ENCODE measurements around the gene TRIM62.

Gene TRIM62

DNA sequence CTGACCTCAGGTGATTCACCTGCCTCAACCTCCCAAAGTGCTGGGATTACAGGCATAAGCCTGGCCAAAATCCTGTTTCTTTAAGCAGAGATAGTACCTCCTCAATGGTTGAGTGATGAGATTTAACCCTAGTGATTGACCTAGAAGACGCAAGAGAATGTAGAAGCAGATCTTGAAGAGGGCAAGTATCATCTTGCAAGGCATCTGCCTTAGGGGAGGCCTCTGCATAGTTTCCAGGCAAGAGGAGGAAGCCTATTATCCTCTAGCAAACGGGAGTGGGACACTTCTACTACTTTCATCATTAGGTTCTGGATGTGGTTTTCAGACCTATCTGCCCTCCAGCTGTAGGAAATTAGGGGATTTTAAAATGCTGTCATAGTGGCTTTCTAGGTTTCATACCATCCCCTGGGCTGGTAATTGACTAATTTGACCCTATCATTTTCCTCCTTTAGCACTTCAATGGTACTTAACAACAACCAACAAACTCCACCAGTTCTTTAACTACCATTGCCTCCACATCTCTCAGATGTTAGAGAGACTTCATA is 10.0 kb upstream of the TRIM62 start:
- Histone ChIP-seq H3K18ac (ENCODE audit: low read depth in 1 of 2, low read length in 2 of 2) (no peak overlapping the region), H3K9ac (ENCODE audit: low read length) (no peak overlapping the region)
- 75% methylated on average over 2 of the region's 2 CpGs for WGBS

DNA sequence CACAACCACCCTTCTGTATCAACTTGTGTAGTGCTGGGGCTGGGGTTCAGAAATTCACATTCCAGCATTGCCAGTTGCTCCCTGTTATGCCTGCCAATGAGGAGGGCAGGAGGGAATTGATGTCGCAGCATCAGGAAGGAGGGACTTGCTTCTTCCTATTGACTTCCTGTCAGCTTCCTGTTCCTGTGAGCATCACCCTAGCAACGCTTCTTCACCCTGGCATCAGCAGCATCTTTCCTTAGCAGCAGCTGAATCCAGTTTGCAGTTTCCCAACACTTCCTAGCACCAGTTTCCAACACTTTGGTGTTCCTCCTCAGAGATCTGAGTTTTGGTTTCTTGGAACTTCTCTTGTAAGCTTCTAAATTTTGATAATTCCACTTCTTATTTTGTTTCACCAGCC is 8.9 kb upstream of the TRIM62 start:
- Histone ChIP-seq H2BK15ac (ENCODE audit: low read depth, poor library complexity, severe bottlenecking) (no peak overlapping the region), H3K9me3 (ENCODE audit: control insufficient read depth, low read length) (no peaks in the 10 kb centered on the region), H2AFZ (ENCODE audit: low read depth, low read length) (no peak overlapping the region), H3K79me1 (replicated peaks; ENCODE audit: low read length, poor library complexity, severe bottlenecking) (no peaks in the 10 kb centered on the region), H3K14ac (ENCODE audit: low read length in 2 of 2) (no peak overlapping the region), H3K27me3 (ENCODE audit: control insufficient read depth in 1 of 2, insufficient read depth in 1 of 2, low read length in 2 of 2) (peaks cover 0 to 39% of the 10 kb centered on the region in 2 experiments), H3K4me3 (ENCODE audit: insufficient read depth in 1 of 2, low read depth in 1 of 2, low read length in 2 of 2) (no peak overlapping the region), H3K23ac (ENCODE audit: low read length in 2 of 2) (no peak overlapping the region), H3K4ac (ENCODE audit: low read depth in 1 of 2, low read length in 2 of 2) (no peak overlapping the region), H2BK120ac (ENCODE audit: low read depth, low read length) (no peak overlapping the region), H3K36me3 (ENCODE audit: control insufficient read depth in 1 of 2, insufficient read depth in 2 of 2, low read depth in 1 of 2, low read length in 2 of 2) (no peaks in the 10 kb centered on the region), H2BK12ac (ENCODE audit: low read length in 2 of 2) (no peak overlapping the region), H3K4me1 (ENCODE audit: control insufficient read depth, insufficient read depth, low read depth, low read length) (peaks cover 5% of the 10 kb centered on the region), H3K4me2 (ENCODE audit: low read length, poor library complexity, severe bottlenecking) (no peak overlapping the region), H3K18ac (ENCODE audit: low read depth in 1 of 2, low read length in 2 of 2) (no peak overlapping the region), H2AK5ac (ENCODE audit: low read length, severe bottlenecking) (no peak overlapping the region), H3K9ac (ENCODE audit: low read length) (no peak overlapping the region), H4K91ac (ENCODE audit: low read length) (no peak overlapping the region), H3K27ac (ENCODE audit: low read length, poor library complexity, severe bottlenecking) (no peak overlapping the region), H2BK5ac (ENCODE audit: low read depth, low read length, poor library complexity, severe bottlenecking) (no peak overlapping the region), H4K8ac (ENCODE audit: low read length) (no peak overlapping the region)
- 91% methylated on average over 2 of the region's 2 CpGs for WGBS
- no peak for DNase-seq

More for the DNA sequence above, 10.0 kb upstream of the TRIM62 start:
- H3K23ac ChIP-seq (ENCODE audit: low read length in 2 of 2): no peak overlapping the region
- no peak overlapping the region for H3K4me2 ChIP-seq (ENCODE audit: low read length, poor library complexity, severe bottlenecking)
- H2BK12ac ChIP-seq (ENCODE audit: low read length in 2 of 2): no peak overlapping the region
- H2AK5ac ChIP-seq (ENCODE audit: low read length, severe bottlenecking): no peak overlapping the region
- H2BK5ac ChIP-seq (ENCODE audit: low read depth, low read length, poor library complexity, severe bottlenecking): no peak overlapping the region
- no peak overlapping the region for H3K27ac ChIP-seq (ENCODE audit: low read length, poor library complexity, severe bottlenecking)
- no peak overlapping the region for H4K8ac ChIP-seq (ENCODE audit: low read length)
- DNase-seq: no peak
- no peaks in the 10 kb centered on the region for H3K36me3 ChIP-seq (ENCODE audit: control insufficient read depth in 1 of 2, insufficient read depth in 2 of 2, low read depth in 1 of 2, low read length in 2 of 2)
- H3K9me3 ChIP-seq (ENCODE audit: control insufficient read depth, low read length): no peaks in the 10 kb centered on the region
- H3K27me3 ChIP-seq (ENCODE audit: control insufficient read depth in 1 of 2, insufficient read depth in 1 of 2, low read length in 2 of 2): peaks cover 0 to 35% of the 10 kb centered on the region in 2 experiments
- no peak overlapping the region for H3K4me3 ChIP-seq (ENCODE audit: insufficient read depth in 1 of 2, low read depth in 1 of 2, low read length in 2 of 2)
- no peak overlapping the region for H3K14ac ChIP-seq (ENCODE audit: low read length in 2 of 2)
- H3K79me1 ChIP-seq (replicated peaks; ENCODE audit: low read length, poor library complexity, severe bottlenecking): no peaks in the 10 kb centered on the region
- H2BK120ac ChIP-seq (ENCODE audit: low read depth, low read length): no peak overlapping the region
- H3K4ac ChIP-seq (ENCODE audit: low read depth in 1 of 2, low read length in 2 of 2): no peak overlapping the region
- H3K4me1 ChIP-seq (ENCODE audit: control insufficient read depth, insufficient read depth, low read depth, low read length): peaks cover 5% of the 10 kb centered on the region
- no peak overlapping the region for H2AFZ ChIP-seq (ENCODE audit: low read depth, low read length)
- H4K91ac ChIP-seq (ENCODE audit: low read length): no peak overlapping the region
- no peak overlapping the region for H2BK15ac ChIP-seq (ENCODE audit: low read depth, poor library complexity, severe bottlenecking)

DNA sequence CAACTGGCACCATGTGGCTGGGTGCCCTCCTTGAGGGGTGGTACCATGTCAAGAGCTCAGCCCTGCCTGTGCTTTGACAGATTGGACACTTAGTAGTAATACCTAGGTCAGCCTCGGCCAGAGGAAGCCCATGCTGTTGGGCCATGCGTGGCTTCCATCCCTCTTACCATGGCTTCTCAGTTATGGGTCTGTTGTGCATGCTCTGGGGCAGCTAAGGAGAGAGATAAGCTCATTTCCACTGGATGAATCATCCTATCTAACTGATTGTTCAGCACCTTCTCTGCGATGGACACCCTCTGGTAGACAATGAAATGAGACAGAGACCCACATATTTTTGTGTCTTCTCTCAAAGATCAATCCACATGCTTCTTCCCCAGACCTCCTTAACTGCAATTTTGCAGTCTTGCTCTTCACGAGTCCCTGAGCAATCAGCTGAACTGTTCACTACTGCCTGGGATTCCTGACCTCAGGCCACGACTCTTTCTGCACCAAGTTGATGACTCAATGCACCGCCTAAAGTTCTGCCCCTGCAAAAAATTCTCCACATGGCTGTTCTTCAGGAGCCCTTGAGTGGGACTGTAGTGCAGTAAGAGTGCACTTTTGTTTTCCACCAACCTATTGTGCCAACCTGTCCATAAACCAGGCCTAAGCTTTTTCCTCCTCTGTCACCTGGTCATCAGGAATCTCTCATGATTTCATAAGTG is 6.9 kb upstream of the TRIM62 start:
- no peaks in the 10 kb centered on the region for H3K36me3 ChIP-seq (ENCODE audit: control insufficient read depth in 1 of 2, insufficient read depth in 2 of 2, low read depth in 1 of 2, low read length in 2 of 2)
- no peak overlapping the region for H3K14ac ChIP-seq (ENCODE audit: low read length in 2 of 2)
- no peak overlapping the region for H3K23ac ChIP-seq (ENCODE audit: low read length in 2 of 2)
- no peak overlapping the region for H2BK12ac ChIP-seq (ENCODE audit: low read length in 2 of 2)
- no peak overlapping the region for H3K4me3 ChIP-seq (ENCODE audit: insufficient read depth in 1 of 2, low read depth in 1 of 2, low read length in 2 of 2)
- peak; percentile 34 for DNase-seq
- H3K27me3 ChIP-seq (ENCODE audit: control insufficient read depth in 1 of 2, insufficient read depth in 1 of 2, low read length in 2 of 2): peaks cover 0 to 40% of the 10 kb centered on the region in 2 experiments
- no peak overlapping the region for H4K8ac ChIP-seq (ENCODE audit: low read length)
- H4K91ac ChIP-seq (ENCODE audit: low read length): no peak overlapping the region
- H3K18ac ChIP-seq (ENCODE audit: low read depth in 1 of 2, low read length in 2 of 2): no peak overlapping the region
- no peak overlapping the region for H2BK5ac ChIP-seq (ENCODE audit: low read depth, low read length, poor library complexity, severe bottlenecking)
- H2AK5ac ChIP-seq (ENCODE audit: low read length, severe bottlenecking): no peak overlapping the region
- H3K4me2 ChIP-seq (ENCODE audit: low read length, poor library complexity, severe bottlenecking): no peak overlapping the region
- H3K27ac ChIP-seq (ENCODE audit: low read length, poor library complexity, severe bottlenecking): no peak overlapping the region
- no peak overlapping the region for H2AFZ ChIP-seq (ENCODE audit: low read depth, low read length)
- 61% methylated on average over 4 of the region's 6 CpGs for WGBS
- H2BK15ac ChIP-seq (ENCODE audit: low read depth, poor library complexity, severe bottlenecking): no peak overlapping the region
- H3K79me1 ChIP-seq (replicated peaks; ENCODE audit: low read length, poor library complexity, severe bottlenecking): no peaks in the 10 kb centered on the region
- no peak overlapping the region for H3K9ac ChIP-seq (ENCODE audit: low read length)
- H3K9me3 ChIP-seq (ENCODE audit: control insufficient read depth, low read length): no peaks in the 10 kb centered on the region
- H3K4me1 ChIP-seq (ENCODE audit: control insufficient read depth, insufficient read depth, low read depth, low read length): peaks cover 5% of the 10 kb centered on the region
- no peak overlapping the region for H3K4ac ChIP-seq (ENCODE audit: low read depth in 1 of 2, low read length in 2 of 2)
- no peak overlapping the region for H2BK120ac ChIP-seq (ENCODE audit: low read depth, low read length)

DNA sequence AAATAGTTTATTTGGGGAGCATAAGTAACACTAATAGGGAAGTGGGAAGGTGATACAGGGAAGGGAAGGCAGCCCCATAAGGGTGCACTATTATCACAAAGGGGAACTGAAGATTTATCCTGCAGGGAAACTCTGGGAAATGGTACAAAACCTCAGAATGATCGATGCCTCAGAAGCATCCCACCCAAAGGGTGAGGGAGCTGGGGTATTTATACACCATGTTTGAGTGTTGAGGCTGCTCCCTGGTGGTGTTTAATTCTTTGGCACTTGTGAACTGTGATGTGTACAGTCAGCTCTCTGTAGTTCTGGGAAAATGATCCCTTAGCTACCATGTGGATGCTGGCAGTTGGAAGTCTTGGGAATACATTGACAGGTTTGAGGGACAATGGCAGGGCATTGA is 5.1 kb upstream of the TRIM62 start:
- Histone ChIP-seq H3K9me3 (ENCODE audit: control insufficient read depth, low read length) (no peaks in the 10 kb centered on the region), H2BK5ac (ENCODE audit: low read depth, low read length, poor library complexity, severe bottlenecking) (no peak overlapping the region), H4K8ac (ENCODE audit: low read length) (no peak overlapping the region), H3K9ac (ENCODE audit: low read length) (no peak overlapping the region), H3K4ac (ENCODE audit: low read depth in 1 of 2, low read length in 2 of 2) (no peak overlapping the region), H3K23ac (ENCODE audit: low read length in 2 of 2) (no peak overlapping the region), H2AK5ac (ENCODE audit: low read length, severe bottlenecking) (no peak overlapping the region), H2BK120ac (ENCODE audit: low read depth, low read length) (no peak overlapping the region), H3K4me2 (ENCODE audit: low read length, poor library complexity, severe bottlenecking) (no peak overlapping the region), H3K79me1 (replicated peaks; ENCODE audit: low read length, poor library complexity, severe bottlenecking) (peaks cover 4% of the 10 kb centered on the region), H3K18ac (ENCODE audit: low read depth in 1 of 2, low read length in 2 of 2) (no peak overlapping the region), H3K4me3 (ENCODE audit: insufficient read depth in 1 of 2, low read depth in 1 of 2, low read length in 2 of 2) (no peak overlapping the region), H2AFZ (ENCODE audit: low read depth, low read length) (no peak overlapping the region), H3K36me3 (ENCODE audit: control insufficient read depth in 1 of 2, insufficient read depth in 2 of 2, low read depth in 1 of 2, low read length in 2 of 2) (no peaks in the 10 kb centered on the region), H4K91ac (ENCODE audit: low read length) (no peak overlapping the region), H3K4me1 (ENCODE audit: control insufficient read depth, insufficient read depth, low read depth, low read length) (peaks cover 14% of the 10 kb centered on the region), H3K27ac (ENCODE audit: low read length, poor library complexity, severe bottlenecking) (no peak overlapping the region), H3K27me3 (ENCODE audit: control insufficient read depth in 1 of 2, insufficient read depth in 1 of 2, low read length in 2 of 2) (peaks cover 0 to 32% of the 10 kb centered on the region in 2 experiments), H2BK12ac (ENCODE audit: low read length in 2 of 2) (no peak overlapping the region), H2BK15ac (ENCODE audit: low read depth, poor library complexity, severe bottlenecking) (no peak overlapping the region), H3K14ac (ENCODE audit: low read length in 2 of 2) (no peak overlapping the region)
- WGBS: 96% methylated on average over 1 of the region's 1 CpG
- no peak for DNase-seq
